ENCODE data around the gene TNNT1.
A peak's percentile ranks its signal among the peaks of the same experiment; 100 is the strongest.

TNNT1 gene

GRCh38 chr19:55178781-55179599 lies 30.0 kb upstream of the TNNT1 start (continued):
- TF ChIP-seq, protein P1, sequence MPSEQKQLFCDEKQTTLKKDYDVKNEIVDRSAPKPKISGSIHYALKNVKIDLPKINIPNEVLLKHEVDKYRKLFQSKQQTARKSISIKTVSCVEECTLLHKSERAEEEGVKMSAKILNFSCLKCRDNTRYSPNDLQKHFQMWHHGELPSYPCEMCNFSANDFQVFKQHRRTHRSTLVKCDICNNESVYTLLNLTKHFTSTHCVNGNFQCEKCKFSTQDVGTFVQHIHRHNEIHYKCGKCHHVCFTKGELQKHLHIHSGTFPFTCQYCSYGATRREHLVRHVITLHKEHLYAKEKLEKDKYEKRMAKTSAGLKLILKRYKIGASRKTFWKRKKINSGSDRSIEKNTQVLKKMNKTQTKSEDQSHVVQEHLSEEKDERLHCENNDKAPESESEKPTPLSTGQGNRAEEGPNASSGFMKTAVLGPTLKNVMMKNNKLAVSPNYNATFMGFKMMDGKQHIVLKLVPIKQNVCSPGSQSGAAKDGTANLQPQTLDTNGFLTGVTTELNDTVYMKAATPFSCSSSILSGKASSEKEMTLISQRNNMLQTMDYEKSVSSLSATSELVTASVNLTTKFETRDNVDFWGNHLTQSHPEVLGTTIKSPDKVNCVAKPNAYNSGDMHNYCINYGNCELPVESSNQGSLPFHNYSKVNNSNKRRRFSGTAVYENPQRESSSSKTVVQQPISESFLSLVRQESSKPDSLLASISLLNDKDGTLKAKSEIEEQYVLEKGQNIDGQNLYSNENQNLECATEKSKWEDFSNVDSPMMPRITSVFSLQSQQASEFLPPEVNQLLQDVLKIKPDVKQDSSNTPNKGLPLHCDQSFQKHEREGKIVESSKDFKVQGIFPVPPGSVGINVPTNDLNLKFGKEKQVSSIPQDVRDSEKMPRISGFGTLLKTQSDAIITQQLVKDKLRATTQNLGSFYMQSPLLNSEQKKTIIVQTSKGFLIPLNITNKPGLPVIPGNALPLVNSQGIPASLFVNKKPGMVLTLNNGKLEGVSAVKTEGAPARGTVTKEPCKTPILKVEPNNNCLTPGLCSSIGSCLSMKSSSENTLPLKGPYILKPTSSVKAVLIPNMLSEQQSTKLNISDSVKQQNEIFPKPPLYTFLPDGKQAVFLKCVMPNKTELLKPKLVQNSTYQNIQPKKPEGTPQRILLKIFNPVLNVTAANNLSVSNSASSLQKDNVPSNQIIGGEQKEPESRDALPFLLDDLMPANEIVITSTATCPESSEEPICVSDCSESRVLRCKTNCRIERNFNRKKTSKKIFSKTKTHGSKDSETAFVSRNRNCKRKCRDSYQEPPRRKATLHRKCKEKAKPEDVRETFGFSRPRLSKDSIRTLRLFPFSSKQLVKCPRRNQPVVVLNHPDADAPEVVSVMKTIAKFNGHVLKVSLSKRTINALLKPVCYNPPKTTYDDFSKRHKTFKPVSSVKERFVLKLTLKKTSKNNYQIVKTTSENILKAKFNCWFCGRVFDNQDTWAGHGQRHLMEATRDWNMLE (tag by site-specific recombination; conservative IDR thresholded peaks at IDR 0.05; ENCODE audit: low read depth), result no peak
- TF ChIP-seq YY2 (tag by site-specific recombination; IDR thresholded peaks at IDR 0.05) (no peak), ZNF624 (tag by site-specific recombination; IDR thresholded peaks at IDR 0.05) (no peak), TCF7L2 (IDR thresholded peaks at IDR 0.05; ENCODE audit: borderline replicate concordance, low read depth, low read length) (no peak), ZNF324 (tag by site-specific recombination; IDR thresholded peaks at IDR 0.05) (0 out of 2 replicates have a peak, but pooled peaks have one; percentile 42), ZFP3 (tag by site-specific recombination; IDR thresholded peaks at IDR 0.05; ENCODE audit: low read depth) (no peak), PRDM2 (tag by site-specific recombination; IDR thresholded peaks at IDR 0.05; ENCODE audit: borderline replicate concordance) (no peak), ZNF692 (tag by site-specific recombination; IDR thresholded peaks at IDR 0.05) (peak; percentile 96), HOXA7 (CRISPR knock-in tag; IDR thresholded peaks at IDR 0.05; ENCODE audit: borderline replicate concordance) (no peak), HOXC10 (CRISPR knock-in tag; IDR thresholded peaks at IDR 0.05) (peak; percentile 88; the same call in 1 of the 2 replicates), ZNF629 (tag by site-specific recombination; IDR thresholded peaks at IDR 0.05) (no peak), ZNF184 (tag by site-specific recombination; IDR thresholded peaks at IDR 0.05) (no peak), ZNF610 (tag by site-specific recombination; IDR thresholded peaks at IDR 0.05; ENCODE audit: borderline replicate concordance) (peak; percentile 49; the same call in 1 of the 2 replicates), ZIC2 (tag by site-specific recombination; IDR thresholded peaks at IDR 0.05) (no peak)
- TF ChIP-seq, protein P2, sequence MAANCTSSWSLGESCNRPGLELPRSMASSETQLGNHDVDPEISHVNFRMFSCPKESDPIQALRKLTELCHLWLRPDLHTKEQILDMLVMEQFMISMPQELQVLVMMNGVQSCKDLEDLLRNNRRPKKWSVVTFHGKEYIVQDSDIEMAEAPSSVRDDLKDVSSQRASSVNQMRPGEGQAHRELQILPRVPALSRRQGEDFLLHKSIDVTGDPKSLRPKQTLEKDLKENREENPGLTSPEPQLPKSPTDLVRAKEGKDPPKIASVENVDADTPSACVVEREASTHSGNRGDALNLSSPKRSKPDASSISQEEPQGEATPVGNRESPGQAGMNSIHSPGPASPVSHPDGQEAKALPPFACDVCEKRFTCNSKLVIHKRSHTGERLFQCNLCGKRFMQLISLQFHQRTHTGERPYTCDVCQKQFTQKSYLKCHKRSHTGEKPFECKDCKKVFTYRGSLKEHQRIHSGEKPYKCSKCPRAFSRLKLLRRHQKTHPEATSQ (tag by site-specific recombination; IDR thresholded peaks at IDR 0.05), result no peak
- TF ChIP-seq, protein P3, sequence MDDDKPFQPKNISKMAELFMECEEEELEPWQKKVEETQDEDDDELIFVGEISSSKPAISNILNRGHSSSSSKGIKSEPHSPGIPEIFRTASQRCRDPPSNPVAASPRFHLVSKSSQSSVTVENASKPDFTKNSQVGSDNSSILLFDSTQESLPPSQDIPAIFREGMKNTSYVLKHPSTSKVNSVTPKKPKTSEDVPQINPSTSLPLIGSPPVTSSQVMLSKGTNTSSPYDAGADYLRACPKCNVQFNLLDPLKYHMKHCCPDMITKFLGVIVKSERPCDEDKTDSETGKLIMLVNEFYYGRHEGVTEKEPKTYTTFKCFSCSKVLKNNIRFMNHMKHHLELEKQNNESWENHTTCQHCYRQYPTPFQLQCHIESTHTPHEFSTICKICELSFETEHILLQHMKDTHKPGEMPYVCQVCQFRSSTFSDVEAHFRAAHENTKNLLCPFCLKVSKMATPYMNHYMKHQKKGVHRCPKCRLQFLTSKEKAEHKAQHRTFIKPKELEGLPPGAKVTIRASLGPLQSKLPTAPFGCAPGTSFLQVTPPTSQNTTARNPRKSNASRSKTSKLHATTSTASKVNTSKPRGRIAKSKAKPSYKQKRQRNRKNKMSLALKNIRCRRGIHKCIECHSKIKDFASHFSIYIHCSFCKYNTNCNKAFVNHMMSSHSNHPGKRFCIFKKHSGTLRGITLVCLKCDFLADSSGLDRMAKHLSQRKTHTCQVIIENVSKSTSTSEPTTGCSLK (tag by site-specific recombination; IDR thresholded peaks at IDR 0.05), result no peak
- TF ChIP-seq, protein P4, sequence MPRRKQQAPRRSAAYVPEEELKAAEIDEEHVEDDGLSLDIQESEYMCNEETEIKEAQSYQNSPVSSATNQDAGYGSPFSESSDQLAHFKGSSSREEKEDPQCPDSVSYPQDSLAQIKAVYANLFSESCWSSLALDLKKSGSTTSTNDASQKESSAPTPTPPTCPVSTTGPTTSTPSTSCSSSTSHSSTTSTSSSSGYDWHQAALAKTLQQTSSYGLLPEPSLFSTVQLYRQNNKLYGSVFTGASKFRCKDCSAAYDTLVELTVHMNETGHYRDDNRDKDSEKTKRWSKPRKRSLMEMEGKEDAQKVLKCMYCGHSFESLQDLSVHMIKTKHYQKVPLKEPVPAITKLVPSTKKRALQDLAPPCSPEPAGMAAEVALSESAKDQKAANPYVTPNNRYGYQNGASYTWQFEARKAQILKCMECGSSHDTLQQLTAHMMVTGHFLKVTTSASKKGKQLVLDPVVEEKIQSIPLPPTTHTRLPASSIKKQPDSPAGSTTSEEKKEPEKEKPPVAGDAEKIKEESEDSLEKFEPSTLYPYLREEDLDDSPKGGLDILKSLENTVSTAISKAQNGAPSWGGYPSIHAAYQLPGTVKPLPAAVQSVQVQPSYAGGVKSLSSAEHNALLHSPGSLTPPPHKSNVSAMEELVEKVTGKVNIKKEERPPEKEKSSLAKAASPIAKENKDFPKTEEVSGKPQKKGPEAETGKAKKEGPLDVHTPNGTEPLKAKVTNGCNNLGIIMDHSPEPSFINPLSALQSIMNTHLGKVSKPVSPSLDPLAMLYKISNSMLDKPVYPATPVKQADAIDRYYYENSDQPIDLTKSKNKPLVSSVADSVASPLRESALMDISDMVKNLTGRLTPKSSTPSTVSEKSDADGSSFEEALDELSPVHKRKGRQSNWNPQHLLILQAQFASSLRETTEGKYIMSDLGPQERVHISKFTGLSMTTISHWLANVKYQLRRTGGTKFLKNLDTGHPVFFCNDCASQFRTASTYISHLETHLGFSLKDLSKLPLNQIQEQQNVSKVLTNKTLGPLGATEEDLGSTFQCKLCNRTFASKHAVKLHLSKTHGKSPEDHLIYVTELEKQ (tag by site-specific recombination; IDR thresholded peaks at IDR 0.05; ENCODE audit: borderline replicate concordance), result no peak
